ENCODE results near the gene JAK3. TPM values are rescaled to one million over a fixed set of nuclear protein-coding genes. Genes with fewer than 3 reads are reported as not detected.
A peak's percentile ranks its signal among the peaks of the same experiment; 100 is the strongest.

JAK3 gene
- total and polyA plus RNA-seq, 2 of the 13 experiments (the other 11 are each of a cell fraction or from before 2014, with no cell fraction given), result 3.4 to 18.6 TPM

GRCh38 chr19:17859533-17860330 is 11.9 kb upstream of the JAK3 start, which contains the start of gene RPL18A (continued):
- peak; percentile 13; the same call in 1 of the 2 replicates for TF ChIP-seq TFDP1 (CRISPR knock-in tag; IDR thresholded peaks at IDR 0.05; ENCODE audit: borderline replicate concordance)
- no peak for TF ChIP-seq ZBTB39 (CRISPR knock-in tag; IDR thresholded peaks at IDR 0.05)
- no peak for TF ChIP-seq MEF2D (CRISPR knock-in tag; IDR thresholded peaks at IDR 0.05)
- no peak for TF ChIP-seq ZNF468 (CRISPR knock-in tag; IDR thresholded peaks at IDR 0.05)
- TF ChIP-seq RBM39 (IDR thresholded peaks at IDR 0.05; ENCODE audit: low read depth, low read length, poor library complexity, severe bottlenecking), result peak; percentile 94
- TF ChIP-seq ZUFSP (CRISPR knock-in tag; IDR thresholded peaks at IDR 0.05; ENCODE audit: borderline replicate concordance), result no peak
- no peak for TF ChIP-seq DMTF1 (CRISPR knock-in tag; IDR thresholded peaks at IDR 0.05)
- peak; percentile 33; the same call in 1 of the 2 replicates for TF ChIP-seq CSRNP1 (CRISPR knock-in tag; IDR thresholded peaks at IDR 0.05)
- TF ChIP-seq FOXO4 (CRISPR knock-in tag; conservative IDR thresholded peaks at IDR 0.05), result no peak
- no peak; the same call in 1 of the 2 replicates for TF ChIP-seq TIGD3 (CRISPR knock-in tag; IDR thresholded peaks at IDR 0.05; ENCODE audit: borderline replicate concordance)
- peak; percentile 92 for TF ChIP-seq YY1 (IDR thresholded peaks at IDR 0.05; ENCODE audit: insufficient read depth, insufficient replicate concordance, low read depth, low read length)
- TF ChIP-seq IRF9 (CRISPR knock-in tag; IDR thresholded peaks at IDR 0.05; ENCODE audit: borderline replicate concordance), result peak; percentile 59; the same call in 1 of the 2 replicates
